ACC112 (cell line): Measurements from ENCODE around the gene AANAT.

Experiments
- H2AFZ ChIP-seq: fragments of 200-600 bp; sonication (generic); one replicate; pipeline ENCODE4 v1.6.0; 2017; ENCODE audit warnings: antibody characterized with exemption, low read length; ENCODE audit not compliant: unreplicated experiment
- H3K27ac ChIP-seq: fragments of 200-600 bp; sonication (generic); 2 replicates; pipeline ENCODE4 v1.5.1; 2014; ENCODE audit warnings: low read depth, mild to moderate bottlenecking, antibody characterized with exemption, low read length, moderate library complexity
- H3K27me3 ChIP-seq: fragments of 200-600 bp; sonication (generic); 2 replicates; pipeline ENCODE4 v1.6.1; 2014; ENCODE audit warnings: mild to moderate bottlenecking, antibody characterized with exemption, low read length, moderate library complexity, mixed read lengths; ENCODE audit not compliant: insufficient read depth
- H3K36me3 ChIP-seq: fragments of 200-600 bp; sonication (generic); 2 replicates; pipeline ENCODE4 v1.6.1; 2016; ENCODE audit warnings: mild to moderate bottlenecking, antibody characterized with exemption, low read length, moderate library complexity, mixed read lengths; ENCODE audit not compliant: insufficient read depth
- H3K4me1 ChIP-seq: fragments of 200-600 bp; sonication (generic); one replicate; pipeline ENCODE4 v1.6.1; 2016; ENCODE audit warnings: low read length, mixed read lengths; ENCODE audit not compliant: insufficient read depth, unreplicated experiment, control insufficient read depth
- H3K4me3 ChIP-seq: fragments of 200-600 bp; sonication (generic); 2 replicates; pipeline ENCODE4 v1.5.1; 2014; ENCODE audit warnings: mild to moderate bottlenecking, low read depth, low read length
- H3K79me2 ChIP-seq: fragments of 200-600 bp; sonication (generic); one replicate; pipeline ENCODE4 v1.6.0; 2016; ENCODE audit warnings: low read length; ENCODE audit not compliant: control insufficient read depth, unreplicated experiment, insufficient read depth

AANAT gene

DNA sequence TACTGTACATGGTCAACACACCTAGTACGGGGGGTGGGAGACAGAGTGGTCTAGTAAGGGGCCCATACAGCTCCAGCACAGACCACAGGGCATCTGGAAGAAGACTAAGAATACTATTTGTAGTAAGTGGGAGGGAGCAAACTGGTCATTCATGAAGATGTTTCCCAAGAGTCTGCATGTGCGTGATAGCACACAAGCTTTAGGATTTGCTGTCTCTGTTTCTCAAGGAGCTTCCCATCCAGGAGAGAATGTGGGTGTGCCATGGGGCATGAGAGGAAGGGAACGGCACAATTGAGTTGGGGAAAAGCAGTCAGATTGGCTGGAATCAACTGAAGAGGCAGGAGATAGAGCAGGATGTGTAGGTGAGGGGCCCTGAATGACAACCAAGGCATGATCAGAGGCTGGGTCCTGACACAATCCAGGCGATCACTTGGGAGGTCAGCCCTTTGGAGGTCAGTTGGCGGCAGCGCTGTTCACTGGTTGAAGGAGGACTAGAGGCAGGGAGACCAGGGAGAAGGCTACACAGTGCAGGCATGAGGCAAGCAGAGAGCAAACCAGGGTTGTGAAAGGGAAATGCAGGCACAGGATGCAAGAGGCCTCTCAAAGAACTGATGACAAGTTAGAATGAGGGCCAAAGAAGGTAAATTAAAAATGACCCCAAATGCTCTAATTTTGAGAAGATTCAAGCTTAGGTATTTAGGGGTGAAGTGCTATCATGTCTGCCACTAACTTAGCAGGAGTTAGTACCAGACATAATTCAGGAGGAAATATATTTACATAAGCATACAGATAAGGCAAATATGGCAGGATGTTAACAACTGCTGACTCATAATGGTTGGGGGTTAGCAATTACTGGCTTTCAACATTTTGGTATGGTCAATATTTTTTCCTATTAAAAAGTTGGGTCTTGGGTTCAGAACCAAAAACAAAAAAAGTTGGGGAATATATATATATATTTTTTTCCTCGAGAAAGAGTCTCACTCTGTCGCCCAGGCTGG is 24.8 kb upstream of the AANAT start:
- Histone ChIP-seq H3K27me3 (no peaks in the 10 kb centered on the region), H3K36me3 (no peaks in the 10 kb centered on the region), H3K27ac (peak overlapping the region; percentile 46), H2AFZ (no peak overlapping the region), H3K79me2 (peaks cover 83% of the 10 kb centered on the region), H3K4me3 (no peak overlapping the region), H3K4me1 (peaks cover 50% of the 10 kb centered on the region)

DNA sequence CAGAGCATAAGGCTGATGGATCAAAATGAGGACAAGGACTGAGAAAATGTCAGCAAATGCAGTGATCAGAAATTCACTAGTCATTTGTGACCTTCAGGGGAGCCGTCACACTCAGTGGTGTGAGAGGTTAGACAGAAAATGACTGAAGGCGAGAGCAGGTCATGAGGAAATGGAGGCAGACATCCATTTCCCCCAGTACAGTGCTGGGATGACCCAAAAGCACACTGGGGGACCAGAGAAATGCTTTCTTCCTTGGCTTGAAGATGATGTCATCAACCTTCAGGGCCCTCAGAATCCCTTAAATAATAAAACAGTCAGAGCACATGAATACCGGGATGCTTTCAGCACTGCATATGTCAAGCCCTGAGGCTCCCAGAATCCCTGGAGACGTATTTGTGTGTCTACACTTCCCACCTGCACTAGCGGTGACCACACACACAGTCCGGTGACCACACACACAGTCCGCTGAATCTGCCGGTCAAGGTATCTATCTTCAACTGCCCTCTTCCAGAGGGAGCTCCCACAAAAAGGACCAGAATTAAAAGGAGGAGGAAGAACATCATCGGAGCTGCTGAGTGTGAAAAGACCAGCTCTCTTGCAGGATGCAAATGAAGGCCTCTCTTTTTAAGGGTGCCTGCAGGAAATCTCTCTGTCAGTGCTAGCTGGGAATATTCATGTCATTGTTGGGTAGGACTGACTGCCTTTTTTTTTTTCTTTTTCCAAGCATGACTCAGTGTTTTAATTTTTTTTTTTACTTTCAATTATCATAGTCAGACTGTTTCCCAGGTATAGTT is 22.7 kb upstream of the AANAT start:
- Histone ChIP-seq H3K36me3 (no peaks in the 10 kb centered on the region), H3K4me3 (peak overlapping the region; percentile 63; the same call in 1 of the 2 replicates), H3K4me1 (peaks cover 67% of the 10 kb centered on the region), H3K79me2 (peaks cover 85% of the 10 kb centered on the region), H2AFZ (no peak overlapping the region), H3K27me3 (no peaks in the 10 kb centered on the region), H3K27ac (peak overlapping the region; percentile 87)

GRCh38 chr17:76445697-76446448 is 21.5 kb upstream of the AANAT start:
- Histone ChIP-seq H3K79me2 (peaks cover 88% of the 10 kb centered on the region), H3K4me3 (peak overlapping the region; percentile 63), H3K36me3 (no peaks in the 10 kb centered on the region), H3K27ac (peak overlapping the region; percentile 87), H3K4me1 (peaks cover 67% of the 10 kb centered on the region), H2AFZ (no peak overlapping the region), H3K27me3 (no peaks in the 10 kb centered on the region)

GRCh38 chr17:76446449-76447231 is 20.8 kb upstream of the AANAT start:
- Histone ChIP-seq H3K27me3 (no peaks in the 10 kb centered on the region), H2AFZ (no peak overlapping the region), H3K36me3 (no peaks in the 10 kb centered on the region), H3K4me1 (peaks cover 75% of the 10 kb centered on the region), H3K79me2 (peaks cover 88% of the 10 kb centered on the region), H3K4me3 (peak overlapping the region; percentile 63), H3K27ac (peak overlapping the region; percentile 87)

DNA sequence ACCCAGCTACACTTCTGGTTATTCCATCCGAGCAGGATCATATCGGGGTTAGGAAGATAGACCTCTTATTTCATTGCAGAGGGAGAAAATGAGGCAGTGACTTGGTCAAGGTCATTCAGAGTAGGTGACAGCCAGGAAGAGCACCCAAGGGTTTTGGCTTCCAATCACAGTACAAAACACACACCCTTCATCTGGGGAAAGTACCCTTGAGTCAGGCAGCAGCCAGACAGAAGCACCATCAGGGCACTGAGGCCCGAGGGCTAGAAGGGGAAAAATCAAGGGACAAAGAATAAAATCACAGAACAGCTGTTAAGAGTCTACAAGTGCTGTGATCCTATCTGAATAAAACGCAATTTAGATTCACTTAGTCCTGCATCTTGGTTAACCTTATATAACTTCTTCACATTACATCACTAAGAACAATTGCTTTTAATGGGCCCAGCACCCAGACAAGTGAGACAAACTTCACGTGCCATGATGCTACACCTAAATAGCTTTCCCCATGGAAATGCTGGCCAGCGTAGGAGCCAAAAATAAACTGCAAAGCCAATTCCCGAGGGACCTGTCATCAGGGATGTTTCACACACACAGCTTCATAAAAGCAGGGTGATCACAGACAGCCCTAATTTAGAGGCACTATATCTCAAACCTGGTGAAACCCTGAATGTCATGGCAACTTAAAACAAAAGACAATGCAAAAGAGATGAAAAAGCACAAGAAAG is 19.3 kb upstream of the AANAT start:
- Histone ChIP-seq H3K4me1 (peaks cover 67% of the 10 kb centered on the region), H3K27ac (peak overlapping the region; percentile 87), H3K36me3 (no peaks in the 10 kb centered on the region), H3K79me2 (peaks cover 86% of the 10 kb centered on the region), H2AFZ (no peak overlapping the region), H3K4me3 (no peak overlapping the region), H3K27me3 (no peaks in the 10 kb centered on the region)

DNA sequence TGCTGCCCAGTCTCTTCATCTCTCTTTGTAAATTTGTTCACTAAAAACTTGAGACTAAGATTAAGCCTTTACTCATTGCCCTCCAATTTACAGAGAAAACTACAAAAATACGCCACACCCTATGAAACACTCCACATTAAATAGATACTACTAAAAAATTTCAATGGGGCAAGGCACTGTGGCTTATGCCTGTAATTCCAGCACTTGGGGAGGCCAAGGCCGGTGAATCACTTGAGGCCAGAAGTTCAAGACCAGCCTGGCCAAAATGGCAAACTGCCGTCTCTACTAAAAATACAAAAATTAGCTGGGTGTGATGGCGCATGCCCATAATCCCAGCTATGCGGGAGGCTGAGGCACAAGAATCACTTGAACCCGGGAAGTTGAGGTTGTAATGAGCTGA is 18.3 kb upstream of the AANAT start:
- Histone ChIP-seq H3K27me3 (no peaks in the 10 kb centered on the region), H3K27ac (peak overlapping the region; percentile 36; the same call in 1 of the 2 replicates), H3K36me3 (no peaks in the 10 kb centered on the region), H3K4me3 (no peak overlapping the region), H3K79me2 (peaks cover 77% of the 10 kb centered on the region), H3K4me1 (peaks cover 62% of the 10 kb centered on the region), H2AFZ (no peak overlapping the region)

GRCh38 chr17:76451506-76451905 is 15.9 kb upstream of the AANAT start:
- H3K4me3 ChIP-seq = peak overlapping the region; percentile 98
- no peaks in the 10 kb centered on the region for H3K27me3 ChIP-seq
- H3K27ac ChIP-seq = no peak overlapping the region
- peaks cover 55% of the 10 kb centered on the region for H3K79me2 ChIP-seq
- H3K36me3 ChIP-seq = no peaks in the 10 kb centered on the region
- H3K4me1 ChIP-seq = peaks cover 39% of the 10 kb centered on the region
- no peak overlapping the region for H2AFZ ChIP-seq

DNA sequence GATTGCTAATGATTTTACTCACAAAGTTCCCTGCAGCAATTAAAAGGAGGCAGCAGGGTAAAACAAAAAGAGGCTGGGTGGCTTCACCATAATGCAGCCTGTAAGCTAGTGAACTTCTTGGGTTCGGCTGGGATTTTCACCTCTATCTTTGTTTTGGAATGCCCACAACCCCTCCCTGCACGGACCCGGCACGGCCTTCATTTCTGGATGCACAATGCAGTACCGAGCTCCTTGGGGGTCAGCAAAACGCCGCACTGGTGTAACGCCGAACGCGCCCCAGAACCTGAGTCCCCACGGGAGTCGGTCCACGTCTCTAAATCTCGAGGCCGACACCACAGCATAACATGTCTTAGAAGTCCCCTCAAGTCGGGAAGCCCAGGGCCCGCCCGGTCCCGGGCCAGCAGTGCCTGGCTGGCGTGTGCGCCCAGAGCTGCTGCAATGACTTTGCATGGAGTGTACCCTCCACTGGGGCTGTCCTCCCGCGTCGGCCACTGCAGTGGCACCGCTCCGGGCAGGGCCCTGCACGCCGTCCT is 15.2 kb upstream of the AANAT start:
- Histone ChIP-seq H3K79me2 (peaks cover 55% of the 10 kb centered on the region), H3K27me3 (no peaks in the 10 kb centered on the region), H3K27ac (no peak overlapping the region), H3K4me3 (peak overlapping the region; percentile 98), H3K4me1 (peaks cover 33% of the 10 kb centered on the region), H3K36me3 (no peaks in the 10 kb centered on the region), H2AFZ (peak overlapping the region; percentile 90)
